Measurements from ENCODE around the gene EEF1B2. TPM values are rescaled to one million over a fixed set of nuclear protein-coding genes. Genes with fewer than 3 reads are reported as not detected.
A peak's percentile ranks its signal among the peaks of the same experiment; 100 is the strongest.

The EEF1B2 gene
- total and polyA plus RNA-seq, 2 of the 13 experiments (the other 11 are each of a cell fraction or from before 2014, with no cell fraction given), result 1,284 to 1,731 TPM

DNA sequence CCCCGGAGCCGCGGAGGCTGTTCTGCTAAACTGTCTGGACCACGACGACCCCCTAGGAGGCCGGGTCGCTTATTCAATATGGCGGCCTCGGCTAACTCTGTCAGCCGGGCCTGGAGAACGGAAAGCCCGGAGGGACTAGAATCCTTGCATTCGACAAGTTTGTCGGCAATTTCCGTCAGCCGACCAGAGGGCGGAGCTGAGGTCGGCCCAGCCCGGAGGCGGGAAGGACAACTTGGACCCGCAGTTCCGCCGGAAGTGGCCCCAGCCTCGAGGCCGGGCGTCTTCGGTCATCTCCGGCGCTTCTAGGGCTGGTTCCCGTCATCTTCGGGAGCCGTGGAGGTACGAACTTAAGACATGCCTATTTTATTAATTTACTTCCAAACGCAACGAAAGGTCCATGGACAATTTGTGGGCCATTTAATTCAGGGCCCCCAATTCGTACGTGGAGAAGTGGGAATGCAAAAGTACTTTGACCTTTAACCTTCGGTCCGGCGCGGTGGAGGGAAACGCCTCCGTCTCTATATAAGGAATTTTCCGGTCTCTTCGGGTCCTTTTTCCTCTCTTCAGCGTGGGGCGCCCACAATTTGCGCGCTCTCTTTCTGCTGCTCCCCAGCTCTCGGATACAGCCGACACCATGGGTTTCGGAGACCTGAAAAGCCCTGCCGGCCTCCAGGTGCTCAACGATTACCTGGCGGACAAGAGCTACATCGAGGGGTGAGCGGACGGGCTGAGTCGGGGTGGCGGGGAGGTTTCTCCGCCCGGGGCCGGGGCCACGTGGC lies at the start of gene EEF1B2, which contains the start of gene NDUFS1 (continued):
- TF ChIP-seq, protein P1, sequence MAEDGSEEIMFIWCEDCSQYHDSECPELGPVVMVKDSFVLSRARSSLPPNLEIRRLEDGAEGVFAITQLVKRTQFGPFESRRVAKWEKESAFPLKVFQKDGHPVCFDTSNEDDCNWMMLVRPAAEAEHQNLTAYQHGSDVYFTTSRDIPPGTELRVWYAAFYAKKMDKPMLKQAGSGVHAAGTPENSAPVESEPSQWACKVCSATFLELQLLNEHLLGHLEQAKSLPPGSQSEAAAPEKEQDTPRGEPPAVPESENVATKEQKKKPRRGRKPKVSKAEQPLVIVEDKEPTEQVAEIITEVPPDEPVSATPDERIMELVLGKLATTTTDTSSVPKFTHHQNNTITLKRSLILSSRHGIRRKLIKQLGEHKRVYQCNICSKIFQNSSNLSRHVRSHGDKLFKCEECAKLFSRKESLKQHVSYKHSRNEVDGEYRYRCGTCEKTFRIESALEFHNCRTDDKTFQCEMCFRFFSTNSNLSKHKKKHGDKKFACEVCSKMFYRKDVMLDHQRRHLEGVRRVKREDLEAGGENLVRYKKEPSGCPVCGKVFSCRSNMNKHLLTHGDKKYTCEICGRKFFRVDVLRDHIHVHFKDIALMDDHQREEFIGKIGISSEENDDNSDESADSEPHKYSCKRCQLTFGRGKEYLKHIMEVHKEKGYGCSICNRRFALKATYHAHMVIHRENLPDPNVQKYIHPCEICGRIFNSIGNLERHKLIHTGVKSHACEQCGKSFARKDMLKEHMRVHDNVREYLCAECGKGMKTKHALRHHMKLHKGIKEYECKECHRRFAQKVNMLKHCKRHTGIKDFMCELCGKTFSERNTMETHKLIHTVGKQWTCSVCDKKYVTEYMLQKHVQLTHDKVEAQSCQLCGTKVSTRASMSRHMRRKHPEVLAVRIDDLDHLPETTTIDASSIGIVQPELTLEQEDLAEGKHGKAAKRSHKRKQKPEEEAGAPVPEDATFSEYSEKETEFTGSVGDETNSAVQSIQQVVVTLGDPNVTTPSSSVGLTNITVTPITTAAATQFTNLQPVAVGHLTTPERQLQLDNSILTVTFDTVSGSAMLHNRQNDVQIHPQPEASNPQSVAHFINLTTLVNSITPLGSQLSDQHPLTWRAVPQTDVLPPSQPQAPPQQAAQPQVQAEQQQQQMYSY (CRISPR knock-in tag; IDR thresholded peaks at IDR 0.05), result peak; percentile 81

DNA sequence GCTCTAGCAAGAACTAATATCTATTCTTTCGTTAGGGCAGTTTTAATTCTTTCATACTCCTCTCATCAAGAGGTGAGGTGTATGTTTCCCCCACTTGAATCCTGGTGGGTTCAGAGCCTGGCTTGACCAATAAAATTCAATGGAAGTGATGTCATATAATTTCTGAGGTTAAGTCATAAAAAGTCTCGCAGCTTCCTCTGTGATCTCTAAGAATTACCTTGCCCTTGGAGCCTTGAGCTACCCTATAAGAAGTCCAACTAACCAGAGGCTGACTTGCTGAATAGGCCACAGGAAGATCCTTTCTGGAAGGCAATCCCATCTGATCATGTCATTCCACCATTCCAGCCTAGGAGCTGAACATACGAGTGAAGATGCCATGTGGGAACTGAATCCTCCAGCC lies 47.6 kb upstream of the EEF1B2 start:
- no peak for DNase-seq (ENCODE audit: low spot score)
- Histone ChIP-seq H3K79me2 (ENCODE audit: insufficient read depth, low read length) (no peaks in the 10 kb centered on the region), H3K36me3 (replicated peaks in 1 of 2; ENCODE audit: control insufficient read depth in 1 of 2, insufficient read depth in 2 of 2, low read length in 2 of 2) (peaks cover 0 to 2% of the 10 kb centered on the region in 2 experiments; a peak in 2 of 5 replicates), H3K4me1 (ENCODE audit: insufficient read depth, low read length) (peaks cover 8% of the 10 kb centered on the region), H3K27me3 (ENCODE audit: control insufficient read depth in 1 of 2, insufficient read depth in 2 of 2, low read length in 2 of 2) (no peaks in the 10 kb centered on the region), H3K4me3 (replicated peaks in 1 of 3; ENCODE audit: insufficient read depth in 1 of 3, low read depth in 2 of 3, low read length in 3 of 3) (no peak overlapping the region), H3K9ac (ENCODE audit: insufficient read depth, low read depth, low read length) (no peak overlapping the region), H4K20me1 (ENCODE audit: insufficient read depth, low read length) (no peaks in the 10 kb centered on the region), H3K27ac (ENCODE audit: extremely low read length, insufficient read depth, low read length) (no peak overlapping the region), H3K9me3 (ENCODE audit: low read length) (no peaks in the 10 kb centered on the region), H3K4me2 (ENCODE audit: low read depth, low read length) (no peak overlapping the region), H2AFZ (ENCODE audit: low read length) (no peak overlapping the region)
- ChIA-PET CTCF (ENCODE audit: low intra/inter-chr PET ratio, low total read pairs) (no interaction called here), POLR2A (interaction anchor here (0.9 kb wide), 1 partner anchor 8 kb away, joined by 3 read pairs; no protein-coding TSS in a partner anchor)
- intact Hi-C loops (cut with micrococcal nuclease; ENCODE audit: unreplicated experiment), result no loop called here
- TF ChIP-seq, protein P2, sequence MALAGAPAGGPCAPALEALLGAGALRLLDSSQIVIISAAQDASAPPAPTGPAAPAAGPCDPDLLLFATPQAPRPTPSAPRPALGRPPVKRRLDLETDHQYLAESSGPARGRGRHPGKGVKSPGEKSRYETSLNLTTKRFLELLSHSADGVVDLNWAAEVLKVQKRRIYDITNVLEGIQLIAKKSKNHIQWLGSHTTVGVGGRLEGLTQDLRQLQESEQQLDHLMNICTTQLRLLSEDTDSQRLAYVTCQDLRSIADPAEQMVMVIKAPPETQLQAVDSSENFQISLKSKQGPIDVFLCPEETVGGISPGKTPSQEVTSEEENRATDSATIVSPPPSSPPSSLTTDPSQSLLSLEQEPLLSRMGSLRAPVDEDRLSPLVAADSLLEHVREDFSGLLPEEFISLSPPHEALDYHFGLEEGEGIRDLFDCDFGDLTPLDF (CRISPR knock-in tag; IDR thresholded peaks at IDR 0.05), result no peak
- no peak for TF ChIP-seq GPN1 (CRISPR knock-in tag; IDR thresholded peaks at IDR 0.05; ENCODE audit: borderline replicate concordance)
- TF ChIP-seq, protein P3, sequence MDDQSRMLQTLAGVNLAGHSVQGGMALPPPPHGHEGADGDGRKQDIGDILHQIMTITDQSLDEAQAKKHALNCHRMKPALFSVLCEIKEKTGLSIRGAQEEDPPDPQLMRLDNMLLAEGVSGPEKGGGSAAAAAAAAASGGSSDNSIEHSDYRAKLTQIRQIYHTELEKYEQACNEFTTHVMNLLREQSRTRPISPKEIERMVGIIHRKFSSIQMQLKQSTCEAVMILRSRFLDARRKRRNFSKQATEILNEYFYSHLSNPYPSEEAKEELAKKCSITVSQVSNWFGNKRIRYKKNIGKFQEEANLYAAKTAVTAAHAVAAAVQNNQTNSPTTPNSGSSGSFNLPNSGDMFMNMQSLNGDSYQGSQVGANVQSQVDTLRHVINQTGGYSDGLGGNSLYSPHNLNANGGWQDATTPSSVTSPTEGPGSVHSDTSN (CRISPR knock-in tag; IDR thresholded peaks at IDR 0.05; ENCODE audit: borderline replicate concordance), result no peak
- no peak for TF ChIP-seq ZNF296 (CRISPR knock-in tag; conservative IDR thresholded peaks at IDR 0.05)
- peak; percentile 45; the same call in 1 of the 2 replicates for TF ChIP-seq ATF7 (IDR thresholded peaks at IDR 0.05)
- TF ChIP-seq ATF7 (CRISPR knock-in tag; IDR thresholded peaks at IDR 0.05), result no peak
- no peak; the same call in 2 of the 3 replicates for ATAC-seq
- in situ Hi-C loops (cut with HindIII; ENCODE audit: extremely low pct_ligation_motif_present, low pct_unique_long_range_greater_than_20kb), result no loop called here
- 97% methylated on average over 3 of the region's 3 CpGs for WGBS (ENCODE audit: low lambda C conversion rate)
- BruUV-seq (replicated peaks), result no TSS peak
- FAIRE-seq, result no peak
